Endothelial cell of umbilical vein (primary cell): Measurements from ENCODE around the gene DTNA.

ENCODE experiments used
- CTCF ChIP-seq, 2 donors: IDR thresholded peaks; 1 replicate in 1 of 2; 2 replicates in 1 of 2; pipeline ENCODE4 v1.5.1; 2011; ENCODE audit warnings: low read length in 2 of 2, mild to moderate bottlenecking in 2 of 2, moderate library complexity in 2 of 2, control low read depth in 1 of 2, inconsistent platforms in 1 of 2, low read depth in 1 of 2; ENCODE audit not compliant: insufficient read depth in 1 of 2; ENCODE audit errors: extremely low read depth in 1 of 2
- EZH2 ChIP-seq: IDR thresholded peaks from 2 replicates; pipeline ENCODE4 v1.6.1; 2012; ENCODE audit warnings: borderline replicate concordance, low read depth, mild to moderate bottlenecking, moderate library complexity, low read length, inconsistent platforms; ENCODE audit not compliant: severe bottlenecking
- MYC ChIP-seq: IDR thresholded peaks from one replicate; pipeline ENCODE4 v1.6.1; 2011; ENCODE audit warnings: mild to moderate bottlenecking, low read depth, low read length
- POLR2A ChIP-seq: IDR thresholded peaks from 2 replicates; pipeline ENCODE4 v1.6.1; 2012; ENCODE audit warnings: low read depth, mild to moderate bottlenecking, control low read depth, low read length
- TF ChIP-seq, protein P1 (sequence below): IDR thresholded peaks from 2 replicates; pipeline ENCODE4 v1.6.1; 2011; ENCODE audit not compliant: insufficient read depth, insufficient read length

- TF ChIP-seq, protein P1, sequence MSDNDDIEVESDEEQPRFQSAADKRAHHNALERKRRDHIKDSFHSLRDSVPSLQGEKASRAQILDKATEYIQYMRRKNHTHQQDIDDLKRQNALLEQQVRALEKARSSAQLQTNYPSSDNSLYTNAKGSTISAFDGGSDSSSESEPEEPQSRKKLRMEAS: no peak
- no peak for TF ChIP-seq POLR2A
- TF ChIP-seq EZH2: no peak
- TF ChIP-seq CTCF (IDR thresholded peaks at IDR 0.05; ENCODE audit: extremely low read depth in 1 of 2, insufficient read depth in 1 of 2, low read depth in 1 of 2, low read length in 2 of 2): no peak
- no peak for TF ChIP-seq MYC
Measured at GRCh38 chr18:34844732-34845459, 134.8 kb downstream of the DTNA start.
